Keratinocyte (primary cell): ENCODE data around the gene SPATS2. TPM values are rescaled to one million over a fixed set of nuclear protein-coding genes. Genes with fewer than 3 reads are reported as not detected.

Source experiments
- DNase-seq: peaks from one replicate; pipeline ENCODE4 v3.0.0-alpha.2; 2011; ENCODE audit warnings: low read depth, missing footprints, low spot score
- FAIRE-seq: peaks from 2 replicates; lab custom pipeline; 2011; peaks lifted over from hg19 to GRCh38; lab: Jason Lieb, UNC
- H2AFZ ChIP-seq: 2 replicates; pipeline ENCODE4 v1.6.0; 2012; ENCODE audit warnings: low read length, control low read depth, inconsistent platforms; ENCODE audit not compliant: control insufficient read depth
- H3K27ac ChIP-seq: 2 replicates; pipeline ENCODE4 v1.5.1; 2011; ENCODE audit warnings: low read length; ENCODE audit not compliant: control insufficient read depth, insufficient read depth
- H3K27me3 ChIP-seq: 3 replicates; pipeline ENCODE4 v1.6.0; 2011; ENCODE audit warnings: low read length; ENCODE audit not compliant: control insufficient read depth, insufficient read depth; ENCODE audit errors: extremely low read depth
- H3K36me3 ChIP-seq, 2 experiments: 2 replicates in 1 of 2; 3 replicates in 1 of 2; pipeline ENCODE4 v1.5.1; 2011; ENCODE audit warnings: low read length in 2 of 2, mild to moderate bottlenecking in 1 of 2; ENCODE audit not compliant: control insufficient read depth in 2 of 2, insufficient read depth in 2 of 2; ENCODE audit errors: extremely low read depth in 1 of 2
- H3K4me1 ChIP-seq: 3 replicates; pipeline ENCODE4 v1.5.1; 2011; ENCODE audit warnings: low read length; ENCODE audit not compliant: control insufficient read depth, insufficient read depth; ENCODE audit errors: extremely low read depth
- H3K4me2 ChIP-seq: 3 replicates; pipeline ENCODE4 v1.6.0; 2011; ENCODE audit warnings: low read depth, low read length; ENCODE audit not compliant: control insufficient read depth, insufficient read depth; ENCODE audit errors: extremely low read depth
- H3K4me3 ChIP-seq, 3 experiments: fragments of 200-600 bp in 1 of 3; sonication (generic) in 1 of 3; 2 replicates in 2 of 3; 3 replicates in 1 of 3; pipeline ENCODE4 v1.5.1; 2011 to 2016; ENCODE audit warnings: low read length in 3 of 3, mild to moderate bottlenecking in 3 of 3, control low read depth in 2 of 3, inconsistent platforms in 1 of 3, low read depth in 1 of 3, mixed read lengths in 1 of 3, mixed run types in 1 of 3, moderate library complexity in 1 of 3; ENCODE audit not compliant: control insufficient read depth in 2 of 3, insufficient read depth in 2 of 3; ENCODE audit errors: extremely low read depth in 1 of 3
- H3K79me2 ChIP-seq: 2 replicates; pipeline ENCODE4 v1.6.0; 2012; ENCODE audit warnings: low read length; ENCODE audit not compliant: control insufficient read depth, insufficient read depth
- H3K9ac ChIP-seq: 3 replicates; pipeline ENCODE4 v1.6.0; 2011; ENCODE audit warnings: low read length; ENCODE audit not compliant: control insufficient read depth, insufficient read depth; ENCODE audit errors: extremely low read depth
- H3K9me1 ChIP-seq: 3 replicates; pipeline ENCODE4 v1.6.0; 2011; ENCODE audit warnings: low read length; ENCODE audit not compliant: control insufficient read depth, insufficient read depth; ENCODE audit errors: extremely low read depth
- H3K9me3 ChIP-seq: 2 replicates; pipeline ENCODE4 v1.5.1; 2012; ENCODE audit warnings: low read depth, low read length; ENCODE audit not compliant: control insufficient read depth
- H4K20me1 ChIP-seq: 3 replicates; pipeline ENCODE4 v1.6.0; 2011; ENCODE audit warnings: low read length; ENCODE audit not compliant: control insufficient read depth, insufficient read depth; ENCODE audit errors: extremely low read depth
- CTCF ChIP-seq, 3 experiments: IDR thresholded peaks in 1 of 3; conservative IDR thresholded peaks in 1 of 3; optimal IDR thresholded peaks in 1 of 3; 2 replicates in 2 of 3; 3 replicates in 1 of 3; pipeline versions ENCODE3 to v1.5.1; 2011; ENCODE audit warnings: low read length in 3 of 3, mild to moderate bottlenecking in 3 of 3, moderate library complexity in 2 of 3, control low read depth in 1 of 3, inconsistent platforms in 1 of 3; ENCODE audit not compliant: insufficient read depth in 2 of 3; ENCODE audit errors: extremely low read depth in 1 of 3
- EZH2 ChIP-seq: IDR thresholded peaks from one replicate; pipeline ENCODE4 v1.6.1; 2012; ENCODE audit warnings: inconsistent platforms, mild to moderate bottlenecking, low read length, moderate library complexity
- dilution Hi-C: fragments of 300-500 bp; cut with MboI; formaldehyde crosslinking; loops from one replicate; pipeline ENCODE4 v1.7.0; 2020; ENCODE audit warnings: low sequenced_read_pairs; ENCODE audit not compliant: extremely low pct_ligation_motif_present
- polyA plus RNA-seq, 5 experiments: library from polyadenylated mRNA; depleted of rRNA in 3 of 5; stranded (reverse) in 3 of 5; stranded (forward) in 1 of 5; unstranded in 1 of 5; fragments of >200 nt; gene quantifications; 1 replicate in 1 of 5; 2 replicates in 3 of 5; 3 replicates in 1 of 5; pipeline versions ENCODE4 v1.2.1 to v1.2.3, GENCODE V29; 2011 to 2012; ENCODE audit warnings: missing spikeins in 2 of 5, low read depth in 1 of 5, low replicate concordance in 1 of 5

The SPATS2 gene
- polyA plus RNA-seq, 1 donor (not counting 4 experiments of a cell fraction or from before 2014, with no cell fraction given) = 47.9 TPM

- dilution Hi-C loops = no loop called here
- no peaks in the 10 kb centered on the region for H3K9me1 ChIP-seq
- H3K9ac ChIP-seq = no peak overlapping the region
- no peaks in the 10 kb centered on the region for H4K20me1 ChIP-seq
- H2AFZ ChIP-seq = no peak overlapping the region
- no peaks in the 10 kb centered on the region for H3K9me3 ChIP-seq
- H3K4me3 ChIP-seq = no peak overlapping the region
- no peaks in the 10 kb centered on the region for H3K27me3 ChIP-seq
- FAIRE-seq (no peak), DNase-seq (no peak)
- no peak overlapping the region for H3K4me2 ChIP-seq
- no peaks in the 10 kb centered on the region for H3K79me2 ChIP-seq
- TF ChIP-seq EZH2 = no peak
- TF ChIP-seq CTCF (optimal IDR thresholded peaks at IDR 0.05 in 1 of 3, IDR thresholded peaks at IDR 0.05 in 1 of 3, conservative IDR thresholded peaks at IDR 0.05 in 1 of 3; ENCODE audit: extremely low read depth in 1 of 3, insufficient read depth in 2 of 3, low read length in 3 of 3) = no peak
- H3K27ac ChIP-seq = no peak overlapping the region
- no peaks in the 10 kb centered on the region for H3K4me1 ChIP-seq
- peaks cover 15 to 26% of the 10 kb centered on the region in 2 experiments for H3K36me3 ChIP-seq
These were observed 157.5 kb downstream of the SPATS2 start for GRCh38 chr12:49524660-49525324.

DNA sequence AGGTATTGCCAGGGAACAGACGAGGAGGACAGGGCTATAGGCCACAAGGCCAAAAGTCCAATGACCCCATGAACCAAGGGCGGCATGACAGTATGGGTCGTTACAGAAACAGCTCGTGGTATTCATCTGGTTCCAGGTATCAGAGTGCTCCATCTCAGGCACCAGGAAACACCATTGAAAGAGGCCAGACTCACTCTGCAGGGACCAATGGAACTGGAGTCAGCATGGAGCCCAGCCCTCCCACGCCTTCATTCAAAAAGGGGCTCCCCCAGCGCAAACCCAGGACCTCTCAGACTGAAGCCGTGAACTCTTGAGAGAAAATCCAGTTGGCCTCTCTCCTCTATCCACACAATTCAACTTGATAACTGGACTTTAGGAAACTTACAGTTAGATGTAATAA lies 158.7 kb downstream of the SPATS2 start:
- FAIRE-seq = no peak
- no peak for DNase-seq
- Histone ChIP-seq H3K9ac (no peak overlapping the region), H2AFZ (no peak overlapping the region), H3K4me1 (no peaks in the 10 kb centered on the region), H3K9me3 (no peaks in the 10 kb centered on the region), H3K4me2 (no peak overlapping the region), H3K36me3 (peaks cover 15 to 26% of the 10 kb centered on the region in 2 experiments), H3K27ac (no peak overlapping the region), H3K4me3 (no peak overlapping the region), H3K27me3 (no peaks in the 10 kb centered on the region), H4K20me1 (no peaks in the 10 kb centered on the region), H3K9me1 (no peaks in the 10 kb centered on the region), H3K79me2 (no peaks in the 10 kb centered on the region)
- no peak for TF ChIP-seq EZH2
- TF ChIP-seq CTCF (optimal IDR thresholded peaks at IDR 0.05 in 1 of 3, IDR thresholded peaks at IDR 0.05 in 1 of 3, conservative IDR thresholded peaks at IDR 0.05 in 1 of 3; ENCODE audit: extremely low read depth in 1 of 3, insufficient read depth in 2 of 3, low read length in 3 of 3) = no peak
- dilution Hi-C loops = no loop called here
